DOHH2 (cell line): ENCODE data around the gene CEP20.

Experiments used
- H3F3A ChIP-seq: fragments of 200-600 bp; sonication (generic), shearing (Covaris generic); 2 replicates; pipeline ENCODE4 v1.6.0; 2016; ENCODE audit warnings: antibody characterized with exemption, mild to moderate bottlenecking; ENCODE audit not compliant: control insufficient read depth, insufficient read depth
- H3K27ac ChIP-seq: fragments of 200-600 bp; sonication (generic); 2 replicates; pipeline ENCODE4 v1.5.1; 2014; ENCODE audit warnings: low read depth, mild to moderate bottlenecking, low read length, moderate library complexity
- H3K27me3 ChIP-seq: fragments of 200-600 bp; sonication (generic); 2 replicates; pipeline ENCODE4 v1.6.1; 2014; ENCODE audit warnings: mild to moderate bottlenecking, low read length, mixed read lengths; ENCODE audit not compliant: control insufficient read depth
- H3K36me3 ChIP-seq: fragments of 200-600 bp; sonication (generic); 2 replicates; pipeline ENCODE4 v1.6.1; 2014; ENCODE audit warnings: mild to moderate bottlenecking, low read length, moderate library complexity, mixed read lengths; ENCODE audit not compliant: control insufficient read depth
- H3K4me1 ChIP-seq: fragments of 200-600 bp; sonication (generic); 2 replicates; pipeline ENCODE4 v1.6.1; 2014; ENCODE audit warnings: mild to moderate bottlenecking, low read length, mixed read lengths; ENCODE audit not compliant: control insufficient read depth
- H3K4me2 ChIP-seq: fragments of 200-600 bp; sonication (generic); 2 replicates; pipeline ENCODE4 v1.6.0; 2014; ENCODE audit warnings: mild to moderate bottlenecking, low read length, moderate library complexity
- H3K4me3 ChIP-seq: fragments of 200-600 bp; sonication (generic); 2 replicates; pipeline ENCODE4 v1.5.1; 2014; ENCODE audit warnings: mild to moderate bottlenecking, low read length, mixed read lengths
- H3K79me2 ChIP-seq: fragments of 200-600 bp; sonication (generic); 2 replicates; pipeline ENCODE4 v1.6.1; 2014; ENCODE audit warnings: mild to moderate bottlenecking, low read length, mixed read lengths; ENCODE audit not compliant: control insufficient read depth
- H3K9me2 ChIP-seq: fragments of 200-600 bp; sonication (generic); replicated peaks from 2 replicates; pipeline ENCODE4 v1.6.1; 2014; ENCODE audit warnings: mild to moderate bottlenecking, low read length, mixed read lengths; ENCODE audit not compliant: control insufficient read depth
- H3K9me3 ChIP-seq: fragments of 200-600 bp; sonication (generic); 2 replicates; pipeline ENCODE4 v1.6.1; 2014; ENCODE audit warnings: antibody characterized with exemption, low read length, mixed read lengths; ENCODE audit not compliant: control insufficient read depth, insufficient read depth
- H4K20me1 ChIP-seq: fragments of 200-600 bp; sonication (generic); 2 replicates; pipeline ENCODE4 v1.6.0; 2014; ENCODE audit warnings: low read depth, mild to moderate bottlenecking, antibody characterized with exemption, low read length, moderate library complexity; ENCODE audit not compliant: control insufficient read depth, insufficient read depth
- EZH2phosphoT487 ChIP-seq: fragments of 200-600 bp; sonication (generic); IDR thresholded peaks from 2 replicates; pipeline ENCODE4 v1.6.1; 2017; ENCODE audit warnings: borderline replicate concordance, mild to moderate bottlenecking, antibody characterized with exemption, low read length, moderate library complexity, mixed read lengths
- TF ChIP-seq, protein P1 (sequence below): fragments of 200-600 bp; sonication (generic); IDR thresholded peaks from one replicate; pipeline ENCODE4 v1.5.1; 2014; ENCODE audit warnings: antibody characterized with exemption, mild to moderate bottlenecking, low read depth, low read length; ENCODE audit not compliant: poor library complexity, severe bottlenecking

CEP20 gene

DNA sequence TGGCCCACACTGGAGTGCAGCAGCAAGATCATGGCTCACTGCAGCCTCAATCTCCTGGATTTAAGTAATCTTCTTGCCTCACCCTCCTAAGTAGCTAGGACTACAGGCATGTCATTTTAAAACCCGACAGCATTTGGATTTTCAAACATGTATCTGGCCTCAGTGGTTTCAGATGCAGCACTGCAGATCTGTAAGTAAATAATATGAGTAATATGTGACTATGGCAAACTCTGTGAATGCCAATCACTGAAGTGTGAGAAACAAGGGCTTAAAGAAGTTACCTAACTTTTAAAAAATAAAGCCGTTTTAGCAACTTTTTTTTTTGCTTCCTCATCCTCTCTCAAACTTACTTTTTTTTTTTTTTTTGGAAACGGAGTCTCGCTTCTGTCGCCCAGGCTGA is 11.9 kb downstream of the CEP20 start:
- H3F3A ChIP-seq, result no peaks in the 10 kb centered on the region
- no peak for TF ChIP-seq EZH2phosphoT487
- TF ChIP-seq, protein P1, sequence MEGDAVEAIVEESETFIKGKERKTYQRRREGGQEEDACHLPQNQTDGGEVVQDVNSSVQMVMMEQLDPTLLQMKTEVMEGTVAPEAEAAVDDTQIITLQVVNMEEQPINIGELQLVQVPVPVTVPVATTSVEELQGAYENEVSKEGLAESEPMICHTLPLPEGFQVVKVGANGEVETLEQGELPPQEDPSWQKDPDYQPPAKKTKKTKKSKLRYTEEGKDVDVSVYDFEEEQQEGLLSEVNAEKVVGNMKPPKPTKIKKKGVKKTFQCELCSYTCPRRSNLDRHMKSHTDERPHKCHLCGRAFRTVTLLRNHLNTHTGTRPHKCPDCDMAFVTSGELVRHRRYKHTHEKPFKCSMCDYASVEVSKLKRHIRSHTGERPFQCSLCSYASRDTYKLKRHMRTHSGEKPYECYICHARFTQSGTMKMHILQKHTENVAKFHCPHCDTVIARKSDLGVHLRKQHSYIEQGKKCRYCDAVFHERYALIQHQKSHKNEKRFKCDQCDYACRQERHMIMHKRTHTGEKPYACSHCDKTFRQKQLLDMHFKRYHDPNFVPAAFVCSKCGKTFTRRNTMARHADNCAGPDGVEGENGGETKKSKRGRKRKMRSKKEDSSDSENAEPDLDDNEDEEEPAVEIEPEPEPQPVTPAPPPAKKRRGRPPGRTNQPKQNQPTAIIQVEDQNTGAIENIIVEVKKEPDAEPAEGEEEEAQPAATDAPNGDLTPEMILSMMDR, result no peak
- H3K4me3 ChIP-seq, result no peak overlapping the region
- no peak overlapping the region for H3K27ac ChIP-seq
- H3K9me3 ChIP-seq, result no peaks in the 10 kb centered on the region
- no peaks in the 10 kb centered on the region for H3K4me1 ChIP-seq
- H4K20me1 ChIP-seq, result no peaks in the 10 kb centered on the region
- H3K9me2 ChIP-seq, result no peaks in the 10 kb centered on the region
- H3K27me3 ChIP-seq, result no peaks in the 10 kb centered on the region
- no peaks in the 10 kb centered on the region for H3K79me2 ChIP-seq
- peaks cover 46% of the 10 kb centered on the region for H3K36me3 ChIP-seq
- no peak overlapping the region for H3K4me2 ChIP-seq

DNA sequence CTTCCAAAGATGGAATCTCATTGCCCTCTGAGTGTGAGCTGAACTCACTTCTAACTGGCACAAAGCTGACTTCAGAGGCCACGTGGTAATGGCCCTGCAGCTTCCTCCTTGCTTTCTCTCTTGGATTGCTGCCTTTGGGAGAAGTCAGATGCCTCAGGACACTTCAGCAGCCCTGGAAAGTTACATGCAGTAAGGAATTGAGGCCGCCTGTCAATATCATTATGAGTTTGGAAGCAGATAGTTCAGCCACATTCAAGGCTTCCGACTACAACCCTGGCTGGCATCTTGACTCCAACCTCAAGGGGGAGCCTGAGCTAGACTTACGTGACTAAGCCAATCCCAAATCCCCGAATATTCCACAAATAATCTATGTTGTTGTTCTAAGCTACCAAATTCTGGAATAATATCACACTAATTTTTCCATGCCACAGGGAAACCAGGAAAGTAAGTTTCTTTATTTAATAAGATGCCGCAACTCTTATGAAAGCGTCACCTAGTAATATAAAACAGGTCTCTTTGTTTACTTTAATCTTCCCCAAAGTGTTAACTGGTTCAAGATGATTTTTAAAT is 13.6 kb downstream of the CEP20 start:
- no peak overlapping the region for H3K27ac ChIP-seq
- TF ChIP-seq EZH2phosphoT487, result no peak
- TF ChIP-seq, protein P1, result peak; percentile 60
- H3K79me2 ChIP-seq, result no peaks in the 10 kb centered on the region
- H3K4me1 ChIP-seq, result no peaks in the 10 kb centered on the region
- H3K9me2 ChIP-seq, result no peaks in the 10 kb centered on the region
- H4K20me1 ChIP-seq, result peaks cover under 1% of the 10 kb centered on the region; the same call in 1 of the 2 replicates
- H3K9me3 ChIP-seq, result no peaks in the 10 kb centered on the region
- no peaks in the 10 kb centered on the region for H3F3A ChIP-seq
- H3K4me2 ChIP-seq, result no peak overlapping the region
- no peaks in the 10 kb centered on the region for H3K27me3 ChIP-seq
- H3K36me3 ChIP-seq, result peaks cover 54% of the 10 kb centered on the region
- H3K4me3 ChIP-seq, result no peak overlapping the region

DNA sequence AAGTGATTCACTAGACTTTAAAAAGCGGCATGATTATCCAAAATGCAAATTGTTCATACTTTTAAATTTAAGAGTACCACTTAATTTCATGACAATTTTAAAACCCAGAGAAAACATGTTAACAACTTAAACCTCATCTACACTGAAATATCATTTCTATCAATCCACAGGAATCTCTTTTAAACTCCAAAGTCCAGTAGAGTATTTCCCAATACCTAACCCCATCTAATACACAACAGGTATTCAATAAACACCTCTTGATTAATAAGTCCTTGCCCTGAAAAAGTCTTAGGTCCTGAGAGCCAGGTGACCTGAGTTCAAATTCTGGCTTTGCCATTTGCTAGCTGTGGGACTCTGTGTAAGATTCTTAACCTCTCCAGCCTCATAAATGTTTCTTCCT is 14.7 kb downstream of the CEP20 start:
- Histone ChIP-seq H3K36me3 (peaks cover 49% of the 10 kb centered on the region), H3K79me2 (no peaks in the 10 kb centered on the region), H3K9me3 (no peaks in the 10 kb centered on the region), H3K9me2 (no peaks in the 10 kb centered on the region), H3K4me2 (no peak overlapping the region), H3K27me3 (no peaks in the 10 kb centered on the region), H3K27ac (no peak overlapping the region), H3K4me3 (no peak overlapping the region), H4K20me1 (peaks cover 4% of the 10 kb centered on the region; the same call in 1 of the 2 replicates), H3F3A (no peaks in the 10 kb centered on the region), H3K4me1 (no peaks in the 10 kb centered on the region)
- TF ChIP-seq, protein P1, result no peak
- no peak for TF ChIP-seq EZH2phosphoT487
